K562 (cell line): ENCODE results near the gene CACNA1C.

Experiments used
- ATF1 ChIP-seq, 2 experiments: fragments of 450-650 bp in 1 of 2; IDR thresholded peaks; 2 replicates each; pipeline ENCODE4 v1.6.1; 2016; ENCODE audit warnings: missing compliant biosample characterization in 1 of 2, missing genetic modification characterization in 1 of 2
- KLF10 ChIP-seq: fragments of 250-450 bp; sonication (Bioruptor Pico); IDR thresholded peaks from 2 replicates; pipeline ENCODE4 v1.6.1; 2021; ENCODE audit warnings: matching md5 sums
- MEF2A ChIP-seq: IDR thresholded peaks from 2 replicates; pipeline ENCODE4 v1.6.1; 2011; ENCODE audit warnings: low read depth, mild to moderate bottlenecking, low read length, moderate library complexity; ENCODE audit not compliant: control insufficient read depth
- MYNN ChIP-seq, 2 experiments: sonication (generic); formaldehyde crosslinking in 1 of 2; IDR thresholded peaks; 2 replicates each; pipeline versions ENCODE4 v1.5.0 to v1.6.1; 2016 to 2020; ENCODE audit warnings: antibody characterized with exemption in 1 of 2, missing genetic modification reagents in 1 of 2
- POLR2A ChIP-seq: fragments of 450-650 bp; conservative IDR thresholded peaks from 2 replicates; pipeline ENCODE4 v1.6.1; 2016
- POLR2AphosphoS2 ChIP-seq: IDR thresholded peaks from 2 replicates; pipeline ENCODE4 v1.6.1; 2012; ENCODE audit warnings: low read length, improper control_type of control experiment
- RBFOX2 ChIP-seq: fragments of 200-400 bp; formaldehyde crosslinking; IDR thresholded peaks from 2 replicates; pipeline ENCODE4 v1.6.1; 2017; ENCODE audit warnings: low read depth, mild to moderate bottlenecking, low read length, moderate library complexity
- SIN3B ChIP-seq: fragments of 450-650 bp; IDR thresholded peaks from 2 replicates; pipeline ENCODE4 v1.6.1; 2017; ENCODE audit warnings: low read depth, mild to moderate bottlenecking, moderate library complexity
- TRIM24 ChIP-seq, 2 experiments: fragments of 450-650 bp; IDR thresholded peaks; 2 replicates each; pipeline ENCODE4 v1.6.1; 2016
- TF ChIP-seq, protein P1 (sequence below): fragments of 450-650 bp; formaldehyde crosslinking; IDR thresholded peaks from 2 replicates; pipeline ENCODE4 v1.4.0; 2022; ENCODE audit warnings: missing genetic modification characterization
- TF ChIP-seq, protein P2 (sequence below), 3 experiments: IDR thresholded peaks in 2 of 3; conservative IDR thresholded peaks in 1 of 3; 2 replicates each; pipeline ENCODE4 v1.5.1; 2011 to 2012; ENCODE audit warnings: low read length in 3 of 3, mild to moderate bottlenecking in 3 of 3, control low read depth in 2 of 3, improper control_type of control experiment in 1 of 3, inconsistent platforms in 1 of 3, low read depth in 1 of 3, mixed read lengths in 1 of 3, moderate library complexity in 1 of 3; ENCODE audit not compliant: insufficient read depth in 2 of 3

DNA sequence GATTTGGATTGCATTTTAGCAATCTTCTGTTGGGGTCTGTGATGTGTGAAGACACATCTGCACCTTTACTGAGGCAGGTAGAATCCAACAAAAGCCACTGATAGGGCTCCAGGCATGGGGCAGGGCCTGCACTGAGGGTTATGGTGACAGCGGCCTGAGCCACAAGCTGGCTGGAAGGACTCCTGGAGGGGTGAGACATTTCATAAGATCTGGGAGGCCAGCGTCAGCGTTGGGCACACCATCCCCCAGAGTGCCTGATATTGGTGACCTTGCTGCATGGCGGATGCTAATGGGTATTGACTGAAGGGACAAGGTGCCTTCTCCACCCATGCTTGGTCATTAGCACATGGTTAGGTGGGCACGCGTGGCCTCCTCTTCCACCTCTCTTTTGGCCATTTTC is 187.6 kb downstream of the CACNA1C start:
- TF ChIP-seq POLR2AphosphoS2 (no peak), ATF1 (CRISPR knock-in tag; IDR thresholded peaks at IDR 0.05) (no peak), ATF1 (tag; IDR thresholded peaks at IDR 0.05) (no peak), SIN3B (no peak), RBFOX2 (no peak), POLR2A (no peak), TRIM24 (IDR thresholded peaks at IDR 0.05) (no peak), MYNN (IDR thresholded peaks at IDR 0.05) (no peak), MYNN (CRISPR knock-in tag; IDR thresholded peaks at IDR 0.05) (no peak), KLF10 (CRISPR knock-in tag) (no peak), MEF2A (no peak)
- TF ChIP-seq, protein P1, sequence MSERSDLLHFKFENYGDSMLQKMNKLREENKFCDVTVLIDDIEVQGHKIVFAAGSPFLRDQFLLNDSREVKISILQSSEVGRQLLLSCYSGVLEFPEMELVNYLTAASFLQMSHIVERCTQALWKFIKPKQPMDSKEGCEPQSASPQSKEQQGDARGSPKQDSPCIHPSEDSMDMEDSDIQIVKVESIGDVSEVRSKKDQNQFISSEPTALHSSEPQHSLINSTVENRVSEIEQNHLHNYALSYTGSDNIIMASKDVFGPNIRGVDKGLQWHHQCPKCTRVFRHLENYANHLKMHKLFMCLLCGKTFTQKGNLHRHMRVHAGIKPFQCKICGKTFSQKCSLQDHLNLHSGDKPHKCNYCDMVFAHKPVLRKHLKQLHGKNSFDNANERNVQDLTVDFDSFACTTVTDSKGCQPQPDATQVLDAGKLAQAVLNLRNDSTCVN (CRISPR knock-in tag), result no peak
- TF ChIP-seq, protein P2, sequence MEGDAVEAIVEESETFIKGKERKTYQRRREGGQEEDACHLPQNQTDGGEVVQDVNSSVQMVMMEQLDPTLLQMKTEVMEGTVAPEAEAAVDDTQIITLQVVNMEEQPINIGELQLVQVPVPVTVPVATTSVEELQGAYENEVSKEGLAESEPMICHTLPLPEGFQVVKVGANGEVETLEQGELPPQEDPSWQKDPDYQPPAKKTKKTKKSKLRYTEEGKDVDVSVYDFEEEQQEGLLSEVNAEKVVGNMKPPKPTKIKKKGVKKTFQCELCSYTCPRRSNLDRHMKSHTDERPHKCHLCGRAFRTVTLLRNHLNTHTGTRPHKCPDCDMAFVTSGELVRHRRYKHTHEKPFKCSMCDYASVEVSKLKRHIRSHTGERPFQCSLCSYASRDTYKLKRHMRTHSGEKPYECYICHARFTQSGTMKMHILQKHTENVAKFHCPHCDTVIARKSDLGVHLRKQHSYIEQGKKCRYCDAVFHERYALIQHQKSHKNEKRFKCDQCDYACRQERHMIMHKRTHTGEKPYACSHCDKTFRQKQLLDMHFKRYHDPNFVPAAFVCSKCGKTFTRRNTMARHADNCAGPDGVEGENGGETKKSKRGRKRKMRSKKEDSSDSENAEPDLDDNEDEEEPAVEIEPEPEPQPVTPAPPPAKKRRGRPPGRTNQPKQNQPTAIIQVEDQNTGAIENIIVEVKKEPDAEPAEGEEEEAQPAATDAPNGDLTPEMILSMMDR (IDR thresholded peaks at IDR 0.05 in 2 of 3, conservative IDR thresholded peaks at IDR 0.05 in 1 of 3; ENCODE audit: insufficient read depth in 2 of 3, low read depth in 1 of 3, low read length in 3 of 3), result no peak
